Activated B cell treated with CpG ODN at 0.5 μM for 24 hours (primary cell): ENCODE measurements around the gene SLC9A3. TPM values are rescaled to one million over a fixed set of nuclear protein-coding genes. Genes with fewer than 3 reads are reported as not detected.

ENCODE experiments used
- ATAC-seq: fragments of 200-7000 bp; cut with Tn5 transposase; one replicate; pipeline ENCODE4 v1.10.0; 2021; ENCODE audit warnings: low read depth, mild to moderate bottlenecking, moderate library complexity
- CTCF ChIA-PET: fragments of 350-600 bp; sonication (Branson Sonifier 250); formaldehyde crosslinking; loops from one replicate; lab custom pipeline; 2021; ENCODE audit warnings: antibody characterized with exemption; lab: Charles Lee
- POLR2A ChIA-PET: fragments of 350-600 bp; sonication (Branson Sonifier 250); formaldehyde crosslinking; loops from one replicate; lab custom pipeline; 2021; ENCODE audit warnings: antibody characterized with exemption; lab: Charles Lee
- DNase-seq: peaks from one replicate; pipeline ENCODE4 v3.0.0; 2022
- H3K27ac Mint-ChIP-seq: one replicate; pipeline ENCODE4 v1.8.0; 2020; ENCODE audit warnings: mixed read lengths
- H3K27me3 Mint-ChIP-seq: one replicate; pipeline ENCODE4 v1.8.0; 2021; ENCODE audit warnings: mixed read lengths
- H3K36me3 Mint-ChIP-seq: one replicate; pipeline ENCODE4 v1.8.0; 2021; ENCODE audit warnings: low read depth, mixed read lengths
- H3K4me1 Mint-ChIP-seq: one replicate; pipeline ENCODE4 v1.8.0; 2021; ENCODE audit warnings: mixed read lengths
- H3K4me3 Mint-ChIP-seq: one replicate; pipeline ENCODE4 v1.8.0; 2020; ENCODE audit warnings: mild to moderate bottlenecking, mixed read lengths
- H3K9me3 Mint-ChIP-seq: one replicate; pipeline ENCODE4 v1.8.0; 2020; ENCODE audit warnings: mixed read lengths
- intact Hi-C: fragments of 100-400 bp; cut with micrococcal nuclease; formaldehyde crosslinking; loops from one replicate; pipeline ENCODE4 v1.15.1; 2024
- total RNA-seq: library from RNA; stranded (reverse); gene quantifications from 2 replicates; pipeline ENCODE4 v1.2.3, GENCODE V29; 2022
- TF ChIP-seq, protein P1 (sequence below): fragments of 200-600 bp; IDR thresholded peaks from one replicate; pipeline ENCODE4 v1.8.0; 2022; ENCODE audit warnings: antibody characterized with exemption, mild to moderate bottlenecking

The SLC9A3 gene
- total RNA-seq, 1 donor from 2014 or later = 0.20 TPM

DNA sequence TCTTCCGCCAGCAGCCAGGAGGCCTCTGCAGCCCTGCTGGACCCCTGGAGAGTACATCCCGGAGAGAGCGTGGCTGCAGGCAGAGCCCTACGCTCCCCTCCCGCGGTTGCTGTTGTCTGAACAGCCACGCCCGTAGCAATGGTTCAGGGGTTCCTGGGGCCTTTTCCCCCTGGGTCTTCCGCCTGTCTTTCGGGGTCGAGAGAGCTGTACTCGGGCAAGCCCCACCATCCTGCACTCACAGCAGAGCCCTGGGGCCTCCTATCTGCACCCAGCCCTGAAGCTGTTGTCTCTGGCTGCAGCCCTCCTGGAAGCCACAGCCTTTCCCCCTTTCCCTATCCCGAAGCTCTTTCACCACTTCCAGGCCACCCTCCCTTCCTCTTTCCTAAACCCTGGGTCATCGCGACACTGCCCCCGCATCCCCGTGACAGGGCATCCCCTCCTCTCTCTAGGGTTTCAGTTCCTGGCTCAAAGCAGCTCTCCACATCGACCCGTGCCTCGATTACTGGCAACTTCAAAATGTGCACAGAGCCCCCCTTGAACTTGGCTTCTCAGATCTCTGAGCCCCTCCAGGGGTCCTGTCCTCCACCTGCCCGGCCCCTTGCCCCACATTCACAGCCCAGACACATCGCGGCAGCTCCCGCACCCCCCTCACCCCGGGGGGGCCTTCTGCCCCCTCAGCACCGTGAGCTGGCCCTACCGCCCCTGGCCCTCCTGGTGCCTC is 44.0 kb upstream of the SLC9A3 start:
- Mint-ChIP-seq H3K27me3 (peaks cover 19% of the 10 kb centered on the region), H3K4me1 (peaks cover 5% of the 10 kb centered on the region), H3K4me3 (no peak overlapping the region), H3K9me3 (peaks cover 4% of the 10 kb centered on the region), H3K27ac (no peak overlapping the region), H3K36me3 (no peaks in the 10 kb centered on the region)
- ATAC-seq (no peak), DNase-seq (no peak)
- CTCF ChIA-PET = no interaction called here
- POLR2A ChIA-PET = no interaction called here
- intact Hi-C loops = no loop called here
- TF ChIP-seq, protein P1, sequence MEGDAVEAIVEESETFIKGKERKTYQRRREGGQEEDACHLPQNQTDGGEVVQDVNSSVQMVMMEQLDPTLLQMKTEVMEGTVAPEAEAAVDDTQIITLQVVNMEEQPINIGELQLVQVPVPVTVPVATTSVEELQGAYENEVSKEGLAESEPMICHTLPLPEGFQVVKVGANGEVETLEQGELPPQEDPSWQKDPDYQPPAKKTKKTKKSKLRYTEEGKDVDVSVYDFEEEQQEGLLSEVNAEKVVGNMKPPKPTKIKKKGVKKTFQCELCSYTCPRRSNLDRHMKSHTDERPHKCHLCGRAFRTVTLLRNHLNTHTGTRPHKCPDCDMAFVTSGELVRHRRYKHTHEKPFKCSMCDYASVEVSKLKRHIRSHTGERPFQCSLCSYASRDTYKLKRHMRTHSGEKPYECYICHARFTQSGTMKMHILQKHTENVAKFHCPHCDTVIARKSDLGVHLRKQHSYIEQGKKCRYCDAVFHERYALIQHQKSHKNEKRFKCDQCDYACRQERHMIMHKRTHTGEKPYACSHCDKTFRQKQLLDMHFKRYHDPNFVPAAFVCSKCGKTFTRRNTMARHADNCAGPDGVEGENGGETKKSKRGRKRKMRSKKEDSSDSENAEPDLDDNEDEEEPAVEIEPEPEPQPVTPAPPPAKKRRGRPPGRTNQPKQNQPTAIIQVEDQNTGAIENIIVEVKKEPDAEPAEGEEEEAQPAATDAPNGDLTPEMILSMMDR = no peak

DNA sequence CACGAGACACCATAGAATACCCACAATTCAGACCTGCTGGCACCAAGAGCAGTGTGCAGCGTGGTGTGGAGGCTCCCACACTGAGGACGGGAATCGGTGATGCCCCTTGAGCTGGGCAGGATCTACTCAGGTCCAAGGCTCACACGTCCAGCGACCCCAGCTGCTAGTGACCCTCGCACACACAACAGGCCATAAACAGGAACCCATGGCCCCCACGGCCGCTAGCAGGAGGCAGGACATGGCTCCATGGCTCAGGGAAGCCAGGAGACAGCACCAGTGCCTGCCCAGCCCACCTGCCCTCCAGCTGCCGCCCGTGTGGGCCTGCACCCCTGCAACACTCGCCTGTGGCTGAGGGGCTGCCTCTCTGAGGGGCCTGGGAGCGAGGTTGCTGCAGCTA is 43.4 kb upstream of the SLC9A3 start:
- no peak overlapping the region for H3K27ac Mint-ChIP-seq
- TF ChIP-seq, protein P1 = no peak
- ChIA-PET POLR2A (no interaction called here), CTCF (no interaction called here)
- H3K4me3 Mint-ChIP-seq = no peak overlapping the region
- ATAC-seq (no peak), DNase-seq (no peak)
- intact Hi-C loops = no loop called here
- H3K36me3 Mint-ChIP-seq = no peaks in the 10 kb centered on the region
- H3K4me1 Mint-ChIP-seq = peaks cover 5% of the 10 kb centered on the region
- H3K27me3 Mint-ChIP-seq = peaks cover 19% of the 10 kb centered on the region
- peaks cover 4% of the 10 kb centered on the region for H3K9me3 Mint-ChIP-seq

DNA sequence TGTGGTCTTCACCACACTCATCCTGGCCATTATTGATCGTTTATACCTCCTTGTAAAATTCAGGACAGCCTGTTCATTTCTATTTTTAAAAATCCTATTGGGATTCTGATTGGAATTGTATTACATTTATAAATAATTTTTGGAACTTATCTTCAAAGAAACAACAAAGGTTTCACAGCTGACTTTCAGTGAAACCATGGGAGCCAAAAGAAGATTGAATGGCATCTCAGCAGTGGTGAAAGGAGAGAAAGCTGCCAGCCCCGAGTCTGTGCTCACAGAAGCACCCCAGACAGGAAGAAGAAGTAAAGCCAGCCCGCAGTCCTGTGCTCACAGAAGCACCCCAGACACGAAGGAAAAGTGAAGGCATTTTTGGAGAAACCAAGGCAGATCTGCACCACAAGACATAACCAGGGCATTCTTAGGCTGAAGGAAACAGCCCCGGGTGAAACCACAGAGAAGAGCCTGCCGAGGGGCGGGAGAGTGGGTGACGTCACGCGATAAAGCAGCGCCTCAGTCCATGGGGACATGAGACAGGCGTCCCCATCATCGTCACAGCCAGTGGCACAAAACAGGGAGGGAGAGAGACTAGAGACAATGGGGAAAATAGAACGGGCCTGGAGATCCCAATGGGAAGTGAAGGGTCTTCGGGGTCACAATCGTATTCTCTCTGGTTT is 42.5 kb upstream of the SLC9A3 start:
- no peak for DNase-seq
- ChIA-PET CTCF (interaction anchor here (1.0 kb wide), 1 partner anchor 121 kb away, joined by 3 read pairs; no protein-coding TSS in a partner anchor), POLR2A (no interaction called here)
- TF ChIP-seq, protein P1 = no peak
- intact Hi-C loops = no loop called here
- Mint-ChIP-seq H3K4me3 (no peak overlapping the region), H3K36me3 (no peaks in the 10 kb centered on the region), H3K27me3 (peaks cover 19% of the 10 kb centered on the region), H3K9me3 (peaks cover 4% of the 10 kb centered on the region), H3K4me1 (peaks cover under 1% of the 10 kb centered on the region), H3K27ac (no peak overlapping the region)
- no peak for ATAC-seq

DNA sequence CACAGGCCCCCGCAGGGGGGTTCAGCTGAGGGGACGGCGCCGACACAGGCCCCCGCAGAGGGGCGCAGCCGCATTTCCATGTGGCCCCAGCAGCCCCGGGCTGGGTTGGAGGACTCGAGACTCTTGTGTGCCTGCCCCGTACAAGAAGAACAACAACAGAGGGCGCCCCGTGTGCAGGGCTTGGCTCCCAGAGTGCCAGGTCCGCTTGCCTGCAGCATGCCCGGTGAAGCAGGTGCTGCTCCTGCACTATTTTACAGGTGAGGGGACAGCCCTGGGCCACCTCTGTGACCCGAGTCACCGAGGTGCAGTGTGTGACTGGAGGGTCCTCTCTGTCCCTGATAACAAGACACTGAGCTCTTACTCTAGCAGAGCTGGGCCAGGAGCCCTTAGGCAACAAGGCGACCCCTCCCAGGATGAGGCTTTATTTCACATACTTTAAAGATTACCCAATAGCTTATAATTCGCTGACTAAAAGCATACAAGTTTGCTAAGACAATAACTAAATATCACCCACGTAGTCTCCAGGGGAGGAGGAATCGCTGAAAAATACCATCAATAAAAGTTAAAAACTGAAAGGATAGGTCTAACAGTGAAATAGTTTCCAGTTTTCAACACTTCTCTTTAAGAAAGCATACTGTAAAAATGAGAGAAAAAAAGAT is 41.7 kb upstream of the SLC9A3 start:
- TF ChIP-seq, protein P1 = no peak
- Mint-ChIP-seq H3K9me3 (peaks cover 4% of the 10 kb centered on the region), H3K27ac (no peak overlapping the region), H3K36me3 (no peaks in the 10 kb centered on the region), H3K4me3 (no peak overlapping the region), H3K4me1 (no peaks in the 10 kb centered on the region), H3K27me3 (peaks cover 21% of the 10 kb centered on the region)
- ChIA-PET POLR2A (no interaction called here), CTCF (interaction anchor here (1.0 kb wide), 1 partner anchor 120 kb away, joined by 3 read pairs; no protein-coding TSS in a partner anchor)
- intact Hi-C loops = no loop called here
- no peak for DNase-seq
- ATAC-seq = no peak

DNA sequence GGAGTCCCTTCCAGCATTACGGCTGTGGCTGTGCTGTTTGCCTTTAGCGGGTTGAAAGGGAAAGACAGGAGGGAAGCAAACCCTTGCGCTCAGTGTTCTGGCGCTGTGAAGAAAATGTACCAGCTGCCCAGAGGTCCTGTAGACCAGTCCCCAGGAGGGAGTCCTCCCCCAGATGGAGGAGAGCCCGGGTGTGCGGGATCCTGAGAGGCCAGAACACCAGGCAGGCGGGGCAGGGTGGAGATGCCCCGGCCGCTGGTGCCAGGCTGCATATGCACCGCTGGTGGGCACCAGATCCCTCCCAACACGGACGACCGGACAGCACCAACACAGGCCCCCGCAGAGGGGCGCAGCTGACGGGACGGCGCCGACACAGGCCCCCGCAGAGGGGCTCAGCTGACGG is 37.2 kb upstream of the SLC9A3 start:
- ATAC-seq = no peak
- Mint-ChIP-seq H3K27ac (no peak overlapping the region), H3K36me3 (no peaks in the 10 kb centered on the region), H3K4me1 (no peaks in the 10 kb centered on the region), H3K9me3 (no peaks in the 10 kb centered on the region), H3K4me3 (no peak overlapping the region), H3K27me3 (peaks cover 17% of the 10 kb centered on the region)
- TF ChIP-seq, protein P1 = no peak
- ChIA-PET CTCF (no interaction called here), POLR2A (no interaction called here)
- intact Hi-C loops = no loop called here
- no peak for DNase-seq
